ENCODE measurements around the gene PRKG1.

Gene PRKG1

DNA sequence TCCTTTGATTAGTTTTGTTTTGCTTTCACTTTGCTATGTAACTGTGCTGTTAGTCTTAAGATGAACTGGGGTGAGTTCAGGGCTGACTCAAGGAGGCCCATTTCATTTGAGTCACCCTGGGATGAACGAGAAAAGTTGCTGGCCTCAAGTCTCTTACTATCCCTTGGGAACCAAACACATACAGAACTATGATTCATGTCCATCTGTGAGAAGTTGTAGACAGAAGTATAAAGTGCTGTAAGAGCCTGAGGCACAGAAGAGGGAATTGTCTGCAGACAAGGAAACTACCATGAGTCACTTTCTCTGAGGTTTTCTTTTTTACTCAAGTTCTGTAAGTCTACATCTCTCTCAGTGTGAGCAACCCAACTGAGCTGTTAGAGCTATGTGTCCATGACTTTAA is 805.0 kb downstream of the PRKG1 start:
- DNase-seq (ENCODE audit: low read depth), result no peak

DNA sequence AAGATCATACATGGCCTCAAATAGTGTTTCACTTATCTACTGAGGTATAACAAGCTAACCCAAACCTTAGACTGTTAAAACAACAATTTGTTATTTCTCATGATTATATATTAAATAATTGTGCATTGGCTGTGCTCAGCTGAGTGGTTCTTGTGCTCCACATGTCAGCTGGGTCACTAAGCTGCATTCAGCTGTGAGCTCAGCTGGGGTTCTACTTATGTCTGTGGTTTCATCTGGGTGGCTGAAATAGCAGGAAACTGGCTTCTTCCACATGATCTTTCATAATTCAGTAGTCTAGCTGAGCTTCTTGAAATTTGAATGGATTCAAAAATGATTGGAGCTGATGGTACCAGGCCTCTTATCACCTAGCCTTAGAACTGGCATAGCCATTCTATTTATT is 806.9 kb downstream of the PRKG1 start:
- DNase-seq (ENCODE audit: low read depth), result no peak

DNA sequence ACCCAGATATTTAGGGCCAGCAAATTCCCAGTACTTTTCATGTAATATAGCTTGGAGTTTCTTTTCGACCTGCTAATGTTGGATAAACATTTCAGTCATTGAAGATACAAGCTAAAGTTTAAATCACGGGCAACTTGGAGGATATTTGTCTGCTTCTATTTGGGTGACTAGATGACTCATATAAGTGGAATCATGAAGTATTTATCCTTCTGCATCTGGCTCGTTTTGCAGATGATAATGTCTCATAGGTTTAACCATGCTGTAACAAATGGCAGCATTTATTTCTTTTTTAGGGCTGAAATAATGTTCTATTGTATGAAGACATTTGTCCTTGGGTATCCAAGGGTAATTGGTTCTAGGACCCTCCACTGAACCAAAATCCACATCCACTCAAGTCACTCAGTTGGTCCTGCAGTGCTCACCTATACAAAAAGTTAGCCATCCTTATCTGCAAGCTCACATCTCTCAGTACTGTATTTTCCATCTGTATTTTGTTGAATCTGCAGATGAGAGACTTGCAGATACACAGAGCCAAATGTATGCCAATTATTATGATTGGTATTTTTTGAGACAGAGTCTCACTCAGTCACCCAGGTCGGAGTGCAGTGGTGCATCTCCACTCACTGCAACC is 812.3 kb downstream of the PRKG1 start:
- DNase-seq (ENCODE audit: low read depth), result no peak

DNA sequence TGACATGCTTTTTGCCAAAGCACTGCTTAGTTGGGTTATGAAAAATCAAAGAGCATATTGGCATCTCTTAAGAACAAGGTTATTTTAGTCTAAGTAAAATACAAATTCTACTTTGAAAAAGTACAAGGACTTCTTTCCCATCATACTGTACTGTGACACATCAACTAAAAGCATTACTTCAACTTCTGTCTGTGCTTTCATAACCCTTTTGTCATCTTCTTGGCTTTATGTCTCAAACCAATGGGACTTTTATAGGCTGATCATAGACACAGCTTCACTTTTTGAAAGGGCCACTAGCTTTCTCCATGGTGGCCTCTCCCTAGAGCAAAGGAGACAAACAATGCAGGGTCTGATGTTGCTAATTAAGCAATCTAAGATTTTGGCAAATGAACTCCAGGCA is 814.0 kb downstream of the PRKG1 start:
- no peak for DNase-seq (ENCODE audit: low read depth)

DNA sequence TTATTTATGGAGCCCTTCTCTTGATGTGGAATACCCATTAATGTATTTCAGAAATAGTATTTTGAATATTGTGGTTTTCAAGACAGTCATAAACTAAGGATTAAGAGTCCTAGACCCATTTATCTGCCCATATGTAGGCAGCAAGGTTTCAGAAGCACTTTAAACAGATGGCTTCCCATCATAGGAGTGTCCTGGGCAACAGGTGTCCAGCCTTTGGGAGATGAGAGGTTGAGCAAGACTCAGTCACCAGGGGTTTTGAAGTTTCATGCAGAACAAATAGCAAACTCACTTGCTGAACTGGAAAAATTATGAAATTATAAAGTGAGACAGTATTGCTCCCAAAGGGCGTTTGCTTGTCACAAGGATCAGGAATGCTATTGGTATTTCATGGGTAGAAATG is 818.0 kb downstream of the PRKG1 start:
- no peak for DNase-seq (ENCODE audit: low read depth)

DNA sequence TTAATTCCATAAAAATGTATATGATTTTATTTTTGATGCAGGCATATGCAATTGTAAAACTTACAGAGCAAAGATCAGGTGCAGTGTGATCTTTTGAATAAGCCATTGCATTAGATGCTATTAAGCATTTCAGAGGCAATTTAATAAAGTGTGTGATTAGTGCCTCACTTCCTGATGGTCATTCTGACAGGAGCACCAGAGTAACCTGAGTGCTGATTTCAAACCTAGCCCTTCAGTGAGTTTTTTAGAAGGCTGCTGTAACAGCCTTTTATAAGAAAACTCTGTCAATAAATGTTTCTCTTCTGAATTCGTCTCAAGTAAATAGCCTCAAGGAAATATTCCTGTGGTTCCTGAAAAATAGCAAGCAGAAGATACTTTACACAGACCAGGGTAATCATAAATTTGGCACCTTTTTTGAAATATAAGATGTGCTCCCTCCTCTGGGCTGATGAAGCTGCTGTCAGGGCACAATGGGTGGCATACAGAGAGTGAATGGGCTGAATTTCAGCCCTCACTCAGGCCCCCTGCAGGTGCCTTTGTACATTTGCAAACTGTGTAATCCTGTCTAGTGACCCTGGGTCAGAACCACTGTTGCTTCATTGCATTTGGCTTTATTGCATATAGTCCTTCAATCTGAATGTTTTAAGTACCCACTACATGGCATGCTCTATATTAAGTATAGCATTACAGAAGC is 818.8 kb downstream of the PRKG1 start:
- no peak for DNase-seq (ENCODE audit: low read depth)

DNA sequence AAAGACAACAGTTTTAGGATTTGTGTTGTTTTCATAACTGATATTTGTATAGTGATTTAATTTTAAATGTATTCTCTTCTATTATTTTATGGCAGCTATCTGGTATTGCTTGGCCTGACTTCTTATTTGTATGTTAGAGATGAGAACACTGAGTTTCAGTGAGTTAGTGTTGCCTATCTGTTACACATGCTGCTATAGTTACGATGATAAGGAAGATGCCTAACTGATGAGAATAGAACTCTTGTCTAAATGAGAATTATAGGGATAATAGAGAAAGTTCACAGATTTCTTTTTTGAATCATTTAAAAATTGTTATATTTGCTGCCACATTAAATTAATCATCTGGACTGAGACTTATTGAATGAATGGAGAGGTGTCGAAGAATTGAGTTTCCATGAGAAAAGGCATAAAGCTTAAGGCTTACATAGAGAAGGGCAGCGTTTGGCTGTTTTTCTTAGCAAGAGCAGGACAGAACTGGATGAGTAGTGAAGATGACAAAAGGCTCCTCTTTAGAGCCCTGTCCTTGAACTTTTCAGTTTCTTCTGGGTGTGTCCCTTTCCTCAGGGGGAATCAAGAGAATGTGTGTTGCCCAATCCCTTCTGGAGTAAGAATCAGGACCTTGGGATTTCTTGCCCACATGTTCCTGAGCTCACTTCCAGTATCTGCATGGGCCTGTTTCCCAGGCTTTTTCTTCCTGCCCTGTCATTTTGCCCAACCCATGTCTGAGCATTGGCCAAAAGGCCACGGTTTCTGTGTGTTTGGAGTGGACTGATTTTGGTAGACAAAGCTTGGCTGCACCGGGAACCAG is 820.7 kb downstream of the PRKG1 start:
- DNase-seq (ENCODE audit: low read depth), result no peak

DNA sequence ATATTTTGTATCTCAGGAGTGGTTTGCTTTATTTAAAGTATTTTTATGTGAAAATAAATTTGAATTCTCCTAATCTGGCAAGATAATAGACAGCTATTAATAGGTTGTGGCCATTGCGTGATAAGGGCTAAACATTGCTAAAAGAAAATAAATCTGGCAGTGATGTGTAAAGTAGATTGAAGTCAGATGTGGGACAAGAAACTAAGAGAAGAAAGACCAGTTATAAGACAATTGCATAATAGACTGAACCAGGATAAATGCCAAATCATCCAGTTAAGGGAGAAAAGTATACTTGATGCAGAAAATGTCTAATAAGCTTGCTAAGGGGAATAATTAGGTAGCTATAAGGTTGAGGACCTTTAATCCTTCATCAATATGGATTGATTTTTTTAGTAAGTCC is 822.6 kb downstream of the PRKG1 start:
- no peak for DNase-seq (ENCODE audit: low read depth)

DNA sequence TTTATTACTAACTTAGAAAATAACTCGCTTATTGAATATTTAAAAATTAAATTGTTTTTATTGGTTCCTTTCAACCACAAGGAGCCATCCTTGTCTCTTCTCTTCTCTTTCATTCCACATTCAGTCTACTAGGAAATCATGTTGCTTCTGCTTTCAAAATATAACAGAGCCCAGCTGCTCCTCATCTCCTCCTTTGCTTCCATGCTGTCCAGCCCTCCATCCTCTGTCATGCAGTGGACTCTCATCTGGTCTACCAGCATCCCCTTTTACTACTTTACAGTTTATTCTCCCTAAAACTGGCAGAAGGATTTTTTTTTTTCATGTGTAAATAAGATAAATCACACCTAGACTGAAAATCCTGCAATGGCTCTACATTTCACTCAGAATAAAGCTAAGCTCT is 823.3 kb downstream of the PRKG1 start:
- DNase-seq (ENCODE audit: low read depth), result no peak

DNA sequence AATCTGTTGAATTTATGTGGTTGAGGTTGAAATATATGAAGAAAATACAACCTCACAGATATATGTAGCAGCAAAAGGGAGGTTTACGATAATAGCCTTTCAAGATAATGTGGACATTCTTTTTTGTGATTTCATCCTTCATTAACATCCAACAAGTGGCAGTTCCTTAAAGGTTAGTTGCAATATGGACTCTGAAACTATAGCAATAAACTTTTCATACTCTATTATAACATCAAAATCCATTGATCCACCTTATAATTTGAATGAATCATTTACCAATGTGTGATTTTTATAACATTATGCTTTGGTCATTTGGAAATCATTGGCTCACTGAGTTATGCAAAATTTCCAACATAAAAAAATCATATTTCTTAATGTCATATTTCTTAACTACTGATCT is 825.9 kb downstream of the PRKG1 start:
- DNase-seq (ENCODE audit: low read depth), result no peak

DNA sequence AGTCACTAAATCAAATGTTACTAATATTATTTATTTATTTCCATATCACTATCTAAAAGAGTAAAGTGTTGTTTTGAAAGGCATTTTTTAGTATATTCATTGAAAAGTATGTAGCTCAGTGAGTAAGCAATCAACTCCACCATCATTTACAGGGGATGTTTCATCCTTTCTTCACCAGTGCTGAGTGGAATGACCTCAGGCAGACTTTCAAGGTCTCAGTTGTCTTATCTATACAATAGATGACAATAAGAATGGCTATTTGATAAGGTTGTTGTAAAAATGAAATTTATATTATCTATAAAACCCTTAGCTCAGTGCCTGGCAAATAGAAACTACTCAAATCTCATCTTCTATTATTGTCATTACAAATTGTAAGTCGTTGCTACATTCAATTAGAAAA is 829.4 kb downstream of the PRKG1 start:
- no peak for DNase-seq (ENCODE audit: low read depth)

DNA sequence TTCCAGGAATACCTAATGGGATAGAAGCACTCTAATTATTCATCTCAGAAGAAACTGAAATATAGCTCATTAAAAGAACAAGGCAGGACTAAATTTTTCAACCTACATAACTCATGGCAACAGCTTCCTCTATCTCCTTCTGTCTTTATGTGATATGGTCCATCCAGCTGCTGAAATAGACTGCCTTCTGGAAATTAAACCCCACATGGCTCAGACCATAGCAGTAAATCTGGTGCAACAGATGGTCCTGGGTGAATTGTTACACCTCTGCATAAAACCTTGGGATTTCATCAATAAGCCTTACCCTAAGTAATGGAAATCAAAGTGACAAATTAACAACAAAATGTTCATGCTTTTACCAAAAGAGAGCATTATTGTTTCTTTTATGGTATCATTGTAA is 830.7 kb downstream of the PRKG1 start:
- DNase-seq (ENCODE audit: low read depth), result no peak

DNA sequence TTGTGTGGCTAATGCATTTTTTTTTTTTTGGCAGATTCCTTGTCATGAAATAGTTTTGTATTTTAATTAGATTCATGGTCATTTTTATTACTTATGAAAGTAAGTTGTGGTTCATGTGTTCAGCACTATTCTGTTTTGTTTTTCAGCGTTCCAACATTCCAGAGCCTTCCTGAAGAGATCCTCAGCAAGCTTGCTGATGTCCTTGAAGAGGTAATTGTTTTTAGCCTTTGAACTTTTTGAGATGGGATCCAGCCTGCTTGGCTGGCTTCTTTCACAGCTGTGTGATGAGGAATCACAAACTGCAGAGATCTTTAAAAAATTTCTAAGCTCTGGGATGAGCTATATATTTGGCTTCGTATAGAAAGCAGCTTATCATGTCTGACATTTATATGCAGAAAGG is 833.1 kb downstream of the PRKG1 start:
- no peak for DNase-seq (ENCODE audit: low read depth)

DNA sequence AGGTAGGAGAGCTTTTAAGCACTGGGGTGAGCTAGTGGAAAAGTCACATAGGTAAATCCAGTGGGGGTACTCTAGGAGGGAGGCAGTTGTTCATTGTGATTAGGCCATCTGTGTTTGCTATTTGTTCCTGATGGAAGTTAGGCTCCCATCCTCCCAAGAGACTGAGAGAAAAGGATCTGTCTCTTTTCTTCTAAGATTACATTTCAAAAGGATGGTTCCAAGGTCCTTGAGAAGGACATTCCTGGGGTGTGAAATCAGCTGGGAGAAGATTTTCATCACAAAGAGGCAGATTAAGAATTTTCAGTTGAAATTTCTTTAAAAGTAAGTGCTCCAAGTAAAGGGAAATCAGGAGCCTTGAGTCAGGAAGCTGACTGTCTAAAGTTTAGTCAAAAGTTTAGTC is 835.9 kb downstream of the PRKG1 start:
- DNase-seq (ENCODE audit: low read depth), result no peak

DNA sequence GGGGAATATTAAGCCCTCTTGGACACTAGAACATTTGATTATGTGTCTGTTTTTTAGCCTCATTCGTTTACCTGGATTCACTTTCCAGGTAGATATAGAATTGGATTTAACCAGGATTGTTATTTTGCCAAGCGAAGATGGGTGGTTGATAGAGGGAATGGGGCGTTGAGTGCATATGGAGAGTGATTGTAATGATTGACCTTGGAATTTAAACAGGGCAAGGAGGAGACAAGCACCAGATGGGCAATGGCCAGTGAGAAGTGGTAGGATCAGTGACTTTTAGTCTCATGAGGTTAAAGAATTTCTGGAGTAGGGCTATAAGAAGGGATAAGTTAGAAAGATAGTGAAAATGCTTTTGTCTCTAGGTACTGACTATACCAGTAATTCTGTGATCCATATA is 836.3 kb downstream of the PRKG1 start:
- DNase-seq (ENCODE audit: low read depth), result no peak

DNA sequence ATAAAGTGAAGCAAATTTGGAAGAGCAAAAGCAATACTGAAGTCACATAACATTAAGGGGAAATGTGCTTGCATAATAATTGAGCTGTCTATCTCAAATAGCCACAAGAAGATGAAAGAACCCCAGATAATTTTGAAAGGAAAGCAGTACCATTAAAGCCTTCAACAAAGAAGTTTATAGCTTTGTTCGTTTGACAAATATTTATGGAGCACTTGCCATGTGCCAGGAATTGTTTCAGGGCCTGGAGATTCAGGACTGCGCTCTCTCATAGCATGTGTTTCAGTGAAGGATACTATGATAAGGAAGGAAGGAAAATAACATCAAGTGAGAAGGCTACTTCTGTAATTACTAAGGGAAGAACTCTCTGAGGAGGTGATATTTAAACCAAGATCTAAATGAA is 837.4 kb downstream of the PRKG1 start:
- no peak for DNase-seq (ENCODE audit: low read depth)

DNA sequence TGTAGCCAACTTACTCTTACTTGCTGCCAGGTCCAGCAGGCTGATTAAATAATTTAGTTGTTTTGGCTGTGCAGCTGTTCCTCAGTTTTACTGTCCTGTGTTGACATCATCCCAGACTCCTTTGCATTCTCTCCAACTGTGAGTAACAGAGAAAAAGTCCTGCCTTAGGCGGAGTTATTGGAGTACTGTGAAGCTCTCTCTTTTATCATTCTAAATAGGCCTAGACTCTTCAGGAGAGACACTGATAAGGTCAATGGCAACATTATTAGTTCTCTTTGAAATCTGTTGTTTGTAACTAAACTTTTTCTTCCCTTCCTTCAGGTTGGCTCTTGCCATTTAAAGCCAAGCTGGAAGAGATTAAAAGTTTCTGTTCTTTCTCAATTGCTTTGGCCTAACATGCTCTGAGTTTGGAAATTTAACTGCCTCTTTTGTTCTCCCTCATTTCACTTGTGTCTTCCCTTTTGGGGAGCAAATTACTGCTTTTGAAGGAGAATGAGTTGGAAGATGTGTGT is 840.8 kb downstream of the PRKG1 start:
- no peak for DNase-seq (ENCODE audit: low read depth)

DNA sequence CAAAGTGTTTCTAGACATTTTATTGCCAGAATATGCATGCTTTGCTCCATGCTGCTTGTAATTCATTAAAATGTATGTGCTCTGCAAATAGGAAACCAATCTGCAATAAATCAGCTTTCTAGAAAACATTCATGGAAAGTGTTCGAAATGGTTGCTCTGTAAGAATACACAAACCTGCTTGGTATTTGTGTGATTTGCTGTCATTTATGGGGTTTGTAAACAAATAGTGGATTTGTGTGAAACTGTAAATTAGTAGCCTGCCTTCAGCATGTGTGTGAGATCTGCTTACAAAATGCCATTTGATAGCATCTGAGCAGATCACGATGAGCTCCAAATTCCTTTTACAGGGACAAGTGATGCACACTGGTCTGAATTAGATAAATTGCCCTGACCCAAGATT is 844.2 kb downstream of the PRKG1 start:
- no peak for DNase-seq (ENCODE audit: low read depth)

DNA sequence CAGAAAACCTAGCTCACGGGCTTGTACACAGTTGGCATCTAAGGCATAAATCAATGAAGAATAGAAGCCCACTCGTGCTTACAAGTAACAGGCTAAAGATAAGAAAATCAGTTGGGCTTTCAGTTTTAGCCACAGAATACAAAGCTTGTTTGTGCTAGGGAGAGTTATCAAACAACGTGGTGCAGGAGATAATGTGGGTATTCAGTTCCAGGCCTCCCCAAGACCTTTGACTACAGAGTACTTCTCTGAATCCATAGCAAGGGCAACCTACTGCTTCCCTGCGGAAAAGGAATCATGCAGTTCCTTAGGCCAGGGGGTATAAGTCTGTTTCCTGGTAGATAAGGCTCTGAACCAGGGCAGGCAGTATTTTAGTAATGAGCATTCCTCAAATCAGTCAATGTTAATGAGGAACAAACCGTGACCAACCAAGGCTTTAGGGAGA is 844.6 kb downstream of the PRKG1 start:
- no peak for DNase-seq (ENCODE audit: low read depth)

DNA sequence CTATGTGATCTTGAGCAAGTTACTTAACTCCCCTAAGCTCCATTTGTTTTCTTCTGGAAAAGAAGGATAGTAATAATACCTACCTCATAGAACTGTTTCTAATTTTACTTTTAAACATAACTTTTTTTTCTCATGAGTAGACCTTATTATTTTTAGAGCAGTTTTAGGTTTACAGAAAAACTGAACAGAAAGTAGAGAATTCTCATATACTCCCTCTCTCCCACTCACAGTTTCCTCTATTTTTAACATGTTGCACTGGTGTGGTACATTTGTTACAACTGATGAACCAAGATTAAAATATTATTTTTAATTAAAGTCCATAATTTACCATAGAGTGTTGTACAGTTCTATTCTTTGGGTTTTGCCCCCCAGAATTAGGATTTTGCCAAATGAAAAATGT is 846.4 kb downstream of the PRKG1 start:
- no peak for DNase-seq (ENCODE audit: low read depth)

DNA sequence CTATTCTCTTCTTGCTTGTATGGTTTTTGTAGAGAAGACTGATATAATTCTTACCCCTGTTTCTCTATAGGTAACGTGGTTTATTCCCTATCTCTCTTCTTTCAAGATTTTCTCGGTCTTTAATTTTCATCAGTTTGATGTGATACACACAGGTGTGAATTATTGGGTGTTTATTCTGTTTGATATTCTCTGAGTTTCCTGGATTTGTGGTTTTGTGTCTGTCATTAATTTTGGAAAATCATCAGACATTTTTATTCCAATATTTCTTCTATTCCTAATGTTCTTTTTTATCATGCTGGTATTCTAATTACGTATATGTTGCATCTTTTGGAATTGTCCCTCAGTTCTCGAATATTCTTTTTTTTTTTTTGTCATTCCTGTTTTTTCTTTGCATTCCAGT is 850.1 kb downstream of the PRKG1 start:
- DNase-seq (ENCODE audit: low read depth), result no peak

DNA sequence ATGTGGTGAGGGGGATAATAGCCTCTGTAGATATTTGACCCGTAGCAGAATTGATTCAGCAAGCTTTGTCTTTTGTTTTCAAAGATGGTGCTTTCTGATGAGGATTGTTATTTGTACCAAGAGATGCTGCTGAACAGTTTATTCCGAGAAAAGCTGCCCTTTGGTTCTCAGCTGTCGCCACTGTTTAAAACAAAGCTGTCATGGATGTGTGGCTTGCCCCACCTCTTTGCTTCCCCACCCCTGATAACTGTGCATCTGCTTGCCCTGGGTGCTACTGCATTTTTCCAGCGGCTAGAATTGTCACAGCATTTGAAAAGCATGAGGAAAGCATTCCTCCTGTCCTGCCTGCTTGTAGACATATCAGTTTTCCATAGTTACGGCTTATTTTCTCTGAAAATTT is 852.0 kb downstream of the PRKG1 start:
- DNase-seq (ENCODE audit: low read depth), result no peak

DNA sequence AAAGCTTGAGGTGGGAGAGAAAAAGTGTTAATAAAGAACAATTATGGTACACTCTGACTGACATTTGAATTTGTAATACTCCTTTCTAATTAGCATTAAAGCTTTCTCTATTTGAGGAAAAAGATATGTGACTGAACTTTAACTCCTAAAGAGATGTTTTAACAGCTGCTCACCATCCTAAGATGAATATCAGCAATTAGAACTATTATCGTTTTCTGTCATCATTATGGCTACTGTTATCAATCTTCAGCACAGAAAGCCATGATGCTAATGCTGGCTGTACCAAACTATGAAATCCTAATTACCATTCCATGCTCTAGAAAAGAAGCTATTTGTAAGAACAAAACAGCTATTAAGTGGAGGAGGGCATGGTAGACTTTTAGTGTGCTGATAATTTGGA is 853.9 kb downstream of the PRKG1 start:
- no peak for DNase-seq (ENCODE audit: low read depth)

Data from T-helper 22 cell (primary cell).